K562 (cell line): ENCODE data around the gene PARD3B. TPM values are rescaled to one million over a fixed set of nuclear protein-coding genes. Genes with fewer than 3 reads are reported as not detected.

Experiments used
- ATAC-seq: fragments of 200-7000 bp; cut with Tn5 transposase; 3 replicates; pipeline ENCODE4 v1.9.1; 2020; ENCODE audit warnings: moderate library complexity
- BruUV-seq: library from RNA; stranded (reverse); fragments of 400-500 nt; replicated peaks from 2 replicates; lab custom pipeline; 2021; lab: Mats Ljungman, UMichigan
- CTCF ChIA-PET: fragments of 300-600 bp; formaldehyde crosslinking; extraction: SDS; loops from one replicate; lab custom pipeline; 2021; ENCODE audit warnings: low intra/inter-chr PET ratio; lab: Yijun Ruan, JAX
- POLR2A ChIA-PET: fragments of 300-600, 350-650 bp; sonication (Branson Sonifier 250); formaldehyde crosslinking; extraction: SDS; loops from one replicate; lab custom pipeline; 2021; ENCODE audit warnings: antibody characterized with exemption, inconsistent platforms; lab: Yijun Ruan, JAX
- DNase-seq, 4 experiments: peaks; one replicate each; pipeline versions ENCODE4 v3.0.0 to v3.0.0-alpha.2; 2011 to 2018; ENCODE audit warnings: low spot score in 3 of 4, mixed read lengths in 3 of 4; ENCODE audit errors: extremely low read depth in 1 of 4
- FAIRE-seq: peaks from 2 replicates; lab custom pipeline; 2011; peaks lifted over from hg19 to GRCh38; lab: Jason Lieb, UNC
- H2AFZ ChIP-seq: 2 replicates; pipeline ENCODE4 v1.6.0; 2011; ENCODE audit warnings: low read depth, low read length, control low read depth, inconsistent platforms
- H3K27ac ChIP-seq: fragments of 200-600 bp; 3 replicates; pipeline ENCODE4 v1.8.0; 2011; ENCODE audit warnings: low read depth, mild to moderate bottlenecking, control low read depth, inconsistent platforms, low read length, moderate library complexity, mixed read lengths; ENCODE audit errors: extremely low read depth
- H3K27me3 ChIP-seq, 2 experiments: fragments of 300-600 bp in 1 of 2; 2 replicates in 1 of 2; 3 replicates in 1 of 2; pipeline versions ENCODE4 v1.6.0 to v1.8.0; 2011; ENCODE audit warnings: inconsistent platforms in 2 of 2, low read length in 2 of 2, mild to moderate bottlenecking in 1 of 2, mixed read lengths in 1 of 2, moderate library complexity in 1 of 2; ENCODE audit not compliant: control insufficient read depth in 2 of 2, insufficient read depth in 2 of 2
- H3K36me3 ChIP-seq: fragments of 300-600 bp; 3 replicates; pipeline ENCODE4 v1.8.0; 2011; ENCODE audit warnings: mild to moderate bottlenecking, low read length, inconsistent platforms; ENCODE audit not compliant: control insufficient read depth, insufficient read depth
- H3K4me1 ChIP-seq, 2 experiments: fragments of 200-600 bp in 1 of 2; replicated peaks in 1 of 2; 2 replicates in 1 of 2; 3 replicates in 1 of 2; pipeline versions ENCODE4 v1.5.1 to v1.8.0; 2011; ENCODE audit warnings: inconsistent platforms in 2 of 2, low read length in 2 of 2, mild to moderate bottlenecking in 1 of 2, mixed read lengths in 1 of 2, moderate library complexity in 1 of 2; ENCODE audit not compliant: control insufficient read depth in 2 of 2, insufficient read depth in 2 of 2
- H3K4me2 ChIP-seq: 2 replicates; pipeline ENCODE4 v1.6.1; 2011; ENCODE audit warnings: low read length, control low read depth, inconsistent platforms, mixed read lengths; ENCODE audit not compliant: insufficient read depth
- H3K4me3 ChIP-seq: fragments of 200-600 bp; sonication (generic), shearing (Covaris generic); 2 replicates; pipeline ENCODE4 v1.5.1; 2016; ENCODE audit warnings: control low read depth, inconsistent platforms
- H3K79me2 ChIP-seq: fragments of 200-600 bp; 3 replicates; pipeline ENCODE4 v1.8.0; 2011; ENCODE audit warnings: low read length, inconsistent platforms; ENCODE audit not compliant: control insufficient read depth, insufficient read depth
- H3K9ac ChIP-seq, 2 experiments: 2 replicates each; pipeline versions ENCODE4 v1.6.0 to v1.6.1; 2011; ENCODE audit warnings: low read depth in 2 of 2, low read length in 2 of 2, control low read depth in 1 of 2, inconsistent platforms in 1 of 2, mild to moderate bottlenecking in 1 of 2, mixed read lengths in 1 of 2; ENCODE audit not compliant: insufficient read depth in 1 of 2
- H3K9me1 ChIP-seq: one replicate; pipeline ENCODE4 v1.6.0; 2011; ENCODE audit warnings: inconsistent platforms, mild to moderate bottlenecking, low read length, moderate library complexity; ENCODE audit not compliant: control insufficient read depth, insufficient read depth
- H3K9me3 ChIP-seq: replicated peaks from 2 replicates; pipeline ENCODE4 v1.5.1; 2011; ENCODE audit warnings: low read depth, low read length, inconsistent platforms; ENCODE audit not compliant: control insufficient read depth, insufficient read depth
- H4K20me1 ChIP-seq: replicated peaks from 2 replicates; pipeline ENCODE4 v1.6.1; 2011; ENCODE audit warnings: low read length, inconsistent platforms, mixed read lengths; ENCODE audit not compliant: control insufficient read depth, insufficient read depth
- MCM5 ChIP-seq: fragments of 450-650 bp; IDR thresholded peaks from 2 replicates; pipeline ENCODE4 v1.6.1; 2016; ENCODE audit warnings: low read depth
- RBM39 ChIP-seq: fragments of 200-400 bp; formaldehyde crosslinking; optimal IDR thresholded peaks from 2 replicates; pipeline ENCODE3; 2018; ENCODE audit warnings: low read depth, low read length
- WGBS: fragments of 100-300 bp; shearing (Covaris generic); methylation state at CpG from one replicate; pipeline ENCODE4 v1.1.6; 2016; ENCODE audit warnings: low coverage, mixed read lengths; ENCODE audit not compliant: insufficient coverage; ENCODE audit errors: missing lambda C conversion rate; 5-methylcytosine and 5-hydroxymethylcytosine counted together
- in situ Hi-C: fragments of 300-500 bp; cut with MboI; formaldehyde crosslinking; loops from 4 replicates; pipeline ENCODE4 v1.15.0; 2018; ENCODE audit warnings: inconsistent platforms, mixed read lengths
- intact Hi-C: fragments of 100-400 bp; cut with micrococcal nuclease; formaldehyde crosslinking; loops from 2 replicates; pipeline ENCODE4 v1.14.2; 2022
- polyA plus RNA-seq, 8 experiments: library from polyadenylated mRNA; depleted of rRNA in 4 of 8; stranded (reverse) in 5 of 8; unstranded in 3 of 8; fragments of >200 nt; fragmentation: Nextera tagmentation in 2 of 8; fragmentation: Illumina TruSeq in 1 of 8; extraction: Ambion mirVana in 2 of 8; extraction: Trizol in 1 of 8; gene quantifications; 2 replicates each; pipeline versions ENCODE4 v1.2.1 to v1.2.3, GENCODE V29; 2011 to 2014; ENCODE audit warnings: inconsistent platforms in 1 of 8, missing spikeins in 1 of 8
- total RNA-seq, 7 experiments: library from RNA; depleted of rRNA in 6 of 7; stranded (reverse); fragments of >200 nt in 6 of 7; fragmentation: Illumina TruSeq in 2 of 7; extraction: Trizol in 2 of 7; gene quantifications; 2 replicates each; pipeline versions ENCODE4 v1.2.1 to v1.2.3, GENCODE V29; 2011 to 2021; ENCODE audit warnings: low replicate concordance in 1 of 7

Gene PARD3B
- total and polyA plus RNA-seq, 9 of the 15 experiments (the other 6 are each of a cell fraction or from before 2014, with no cell fraction given): 0.15 to 3.0 (median 1.1) TPM

- intact Hi-C loops: no loop called here
- CTCF ChIA-PET: no interaction called here
- Histone ChIP-seq H3K9me1 (no peaks in the 10 kb centered on the region), H3K36me3 (no peaks in the 10 kb centered on the region), H3K9ac (no peak overlapping the region), H2AFZ (no peak overlapping the region), H3K4me3 (no peak overlapping the region), H3K79me2 (no peaks in the 10 kb centered on the region), H3K4me2 (no peak overlapping the region), H3K9me3 (no peaks in the 10 kb centered on the region), H3K4me1 (no peaks in the 10 kb centered on the region), H4K20me1 (no peaks in the 10 kb centered on the region), H3K27ac (no peak overlapping the region), H3K27me3 (no peaks in the 10 kb centered on the region)
- FAIRE-seq: no peak
- no peak for DNase-seq
- no peak for ATAC-seq
- in situ Hi-C loops: no loop called here
- BruUV-seq: no TSS peak
- POLR2A ChIA-PET: no interaction called here
- no peak for TF ChIP-seq MCM5
Measured at GRCh38 chr2:204771721-204772120, 226.4 kb downstream of the PARD3B start.

- no peak overlapping the region for H3K9ac ChIP-seq
- intact Hi-C loops (no loop called here), in situ Hi-C loops (no loop called here)
- H3K4me3 ChIP-seq: no peak overlapping the region
- ATAC-seq: no peak
- no TSS peak for BruUV-seq
- H3K27ac ChIP-seq: no peak overlapping the region
- no peak overlapping the region for H2AFZ ChIP-seq
- H3K36me3 ChIP-seq: no peaks in the 10 kb centered on the region
- FAIRE-seq: no peak
- no peaks in the 10 kb centered on the region for H3K9me1 ChIP-seq
- TF ChIP-seq RBM39: no peak
- no peaks in the 10 kb centered on the region for H4K20me1 ChIP-seq
- H3K27me3 ChIP-seq: no peaks in the 10 kb centered on the region
- no peak for DNase-seq
- 8% methylated on average over 1 of the region's 1 CpG for WGBS
- ChIA-PET POLR2A (no interaction called here), CTCF (no interaction called here)
- no peak overlapping the region for H3K4me2 ChIP-seq
- H3K9me3 ChIP-seq: no peaks in the 10 kb centered on the region
- no peaks in the 10 kb centered on the region for H3K79me2 ChIP-seq
- H3K4me1 ChIP-seq: no peaks in the 10 kb centered on the region
Measured at GRCh38 chr2:204772546-204772945, 227.3 kb downstream of the PARD3B start.
